ENCODE measurements around the gene FAM53A. TPM values are rescaled to one million over a fixed set of nuclear protein-coding genes. Genes with fewer than 3 reads are reported as not detected.
A peak's percentile ranks its signal among the peaks of the same experiment; 100 is the strongest.
"Not testable (repeated sequence)": the region's sequence is repeated elsewhere in the genome, so short reads cannot be mapped to it uniquely, and the experiment has no call there.

Gene FAM53A
- total RNA-seq, 3 donors from 2014 or later (not counting 1 experiment from before 2014, with no cell fraction given): 1.9 to 2.9 (median 2.3) TPM

DNA sequence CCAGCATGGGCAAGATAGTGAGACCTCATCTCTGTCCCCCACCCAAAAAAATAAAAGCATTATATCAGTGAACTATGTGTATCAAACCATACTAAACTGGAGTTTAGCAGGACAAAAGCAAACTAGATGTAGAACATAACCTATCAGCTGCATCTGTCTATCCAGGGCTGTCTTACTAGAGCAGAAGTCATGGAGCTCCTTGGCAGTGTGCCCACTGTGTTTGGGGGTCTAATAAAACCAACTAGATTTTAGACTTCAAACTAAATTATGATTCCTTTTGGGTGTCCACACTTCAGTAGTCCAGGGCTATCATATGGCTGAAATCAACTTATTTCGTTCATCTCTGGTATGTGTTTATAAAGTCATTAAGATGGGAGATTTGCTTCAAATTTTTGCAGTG lies 19.8 kb upstream of the FAM53A start:
- no peaks in the 10 kb centered on the region for H3K9me3 Mint-ChIP-seq
- Histone ChIP-seq H3K4me3 (ENCODE audit: low read length) (no peak overlapping the region), H3K9me3 (ENCODE audit: control insufficient read depth, insufficient read depth, low read length) (no peaks in the 10 kb centered on the region), H3K27me3 (ENCODE audit: control insufficient read depth, insufficient read depth, low read length) (no peaks in the 10 kb centered on the region), H3K27ac (ENCODE audit: low read length) (no peak overlapping the region), H3K36me3 (ENCODE audit: control insufficient read depth, insufficient read depth, low read length) (peaks cover 26% of the 10 kb centered on the region), H3K4me1 (ENCODE audit: control insufficient read depth, insufficient read depth, low read length) (no peaks in the 10 kb centered on the region)
- no peak overlapping the region for H3K4me3 Mint-ChIP-seq
- no peak overlapping the region for H3K27ac Mint-ChIP-seq
- DNase-seq (no peak), ATAC-seq (no peak)
- no peaks in the 10 kb centered on the region for H3K27me3 Mint-ChIP-seq (ENCODE audit: low read depth in 2 of 2)
- H3K36me3 Mint-ChIP-seq: no peaks in the 10 kb centered on the region
- 100% methylated on average over 1 of the region's 1 CpG for WGBS (ENCODE audit: insufficient coverage)
- intact Hi-C loops (cut with micrococcal nuclease): no loop called here
- H3K4me1 Mint-ChIP-seq: peaks cover 8 to 21% of the 10 kb centered on the region in 2 donors
- TF ChIP-seq, protein P1, sequence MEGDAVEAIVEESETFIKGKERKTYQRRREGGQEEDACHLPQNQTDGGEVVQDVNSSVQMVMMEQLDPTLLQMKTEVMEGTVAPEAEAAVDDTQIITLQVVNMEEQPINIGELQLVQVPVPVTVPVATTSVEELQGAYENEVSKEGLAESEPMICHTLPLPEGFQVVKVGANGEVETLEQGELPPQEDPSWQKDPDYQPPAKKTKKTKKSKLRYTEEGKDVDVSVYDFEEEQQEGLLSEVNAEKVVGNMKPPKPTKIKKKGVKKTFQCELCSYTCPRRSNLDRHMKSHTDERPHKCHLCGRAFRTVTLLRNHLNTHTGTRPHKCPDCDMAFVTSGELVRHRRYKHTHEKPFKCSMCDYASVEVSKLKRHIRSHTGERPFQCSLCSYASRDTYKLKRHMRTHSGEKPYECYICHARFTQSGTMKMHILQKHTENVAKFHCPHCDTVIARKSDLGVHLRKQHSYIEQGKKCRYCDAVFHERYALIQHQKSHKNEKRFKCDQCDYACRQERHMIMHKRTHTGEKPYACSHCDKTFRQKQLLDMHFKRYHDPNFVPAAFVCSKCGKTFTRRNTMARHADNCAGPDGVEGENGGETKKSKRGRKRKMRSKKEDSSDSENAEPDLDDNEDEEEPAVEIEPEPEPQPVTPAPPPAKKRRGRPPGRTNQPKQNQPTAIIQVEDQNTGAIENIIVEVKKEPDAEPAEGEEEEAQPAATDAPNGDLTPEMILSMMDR (IDR thresholded peaks at IDR 0.05): no peak

DNA sequence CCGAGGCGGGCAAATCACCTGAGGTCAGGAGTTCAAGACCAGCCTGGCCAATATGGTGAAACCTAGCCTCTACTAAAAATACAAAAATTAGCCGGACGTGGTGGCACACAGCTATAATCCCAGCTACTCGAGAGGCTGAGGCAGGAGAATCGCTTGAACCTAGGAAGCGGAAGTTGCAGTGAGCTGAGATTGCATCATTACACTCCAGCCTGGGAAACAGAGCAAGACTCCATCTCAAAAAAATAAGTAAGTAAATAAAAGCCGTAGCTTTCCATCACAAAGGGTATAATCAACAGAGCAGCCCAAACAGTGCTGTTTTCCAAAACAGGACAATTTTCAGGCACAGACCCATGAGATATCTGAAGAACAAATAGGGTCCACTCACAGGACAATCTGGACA lies 17.6 kb upstream of the FAM53A start:
- H3K36me3 Mint-ChIP-seq; H3K27ac ChIP-seq (ENCODE audit: low read length); H3K4me1 ChIP-seq (ENCODE audit: control insufficient read depth, insufficient read depth, low read length); H3K9me3 Mint-ChIP-seq; H3K9me3 ChIP-seq (ENCODE audit: control insufficient read depth, insufficient read depth, low read length); ATAC-seq; H3K27ac Mint-ChIP-seq; H3K27me3 ChIP-seq (ENCODE audit: control insufficient read depth, insufficient read depth, low read length); H3K4me3 Mint-ChIP-seq; intact Hi-C loops (cut with micrococcal nuclease); DNase-seq; H3K4me3 ChIP-seq (ENCODE audit: low read length); H3K27me3 Mint-ChIP-seq (ENCODE audit: low read depth in 2 of 2): not testable (repeated sequence)
- peaks cover 8 to 17% of the 10 kb centered on the region in 2 donors for H3K4me1 Mint-ChIP-seq
- H3K36me3 ChIP-seq (ENCODE audit: control insufficient read depth, insufficient read depth, low read length): peaks cover 36% of the 10 kb centered on the region
- WGBS (ENCODE audit: insufficient coverage): 94% methylated on average over 8 of the region's 8 CpGs

DNA sequence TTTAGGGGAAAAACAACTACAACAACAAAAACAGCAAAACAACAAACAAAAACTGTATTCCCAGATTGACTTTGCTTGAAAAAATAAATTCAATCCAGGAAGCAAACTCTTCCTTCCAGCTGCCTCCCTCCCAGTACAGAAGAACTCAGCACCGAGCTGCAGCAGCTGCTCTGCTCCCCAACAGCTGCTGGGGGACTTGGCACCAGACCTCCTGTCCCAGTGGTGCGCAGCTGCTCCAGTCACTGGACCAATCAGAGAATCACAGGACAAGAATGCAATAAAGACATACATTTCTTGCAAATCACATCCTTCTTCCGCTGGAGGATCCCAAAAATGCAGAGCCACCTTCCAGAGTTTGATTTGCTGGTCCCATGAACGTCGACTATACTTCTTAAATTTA lies 11.8 kb upstream of the FAM53A start:
- ATAC-seq: no peak

DNA sequence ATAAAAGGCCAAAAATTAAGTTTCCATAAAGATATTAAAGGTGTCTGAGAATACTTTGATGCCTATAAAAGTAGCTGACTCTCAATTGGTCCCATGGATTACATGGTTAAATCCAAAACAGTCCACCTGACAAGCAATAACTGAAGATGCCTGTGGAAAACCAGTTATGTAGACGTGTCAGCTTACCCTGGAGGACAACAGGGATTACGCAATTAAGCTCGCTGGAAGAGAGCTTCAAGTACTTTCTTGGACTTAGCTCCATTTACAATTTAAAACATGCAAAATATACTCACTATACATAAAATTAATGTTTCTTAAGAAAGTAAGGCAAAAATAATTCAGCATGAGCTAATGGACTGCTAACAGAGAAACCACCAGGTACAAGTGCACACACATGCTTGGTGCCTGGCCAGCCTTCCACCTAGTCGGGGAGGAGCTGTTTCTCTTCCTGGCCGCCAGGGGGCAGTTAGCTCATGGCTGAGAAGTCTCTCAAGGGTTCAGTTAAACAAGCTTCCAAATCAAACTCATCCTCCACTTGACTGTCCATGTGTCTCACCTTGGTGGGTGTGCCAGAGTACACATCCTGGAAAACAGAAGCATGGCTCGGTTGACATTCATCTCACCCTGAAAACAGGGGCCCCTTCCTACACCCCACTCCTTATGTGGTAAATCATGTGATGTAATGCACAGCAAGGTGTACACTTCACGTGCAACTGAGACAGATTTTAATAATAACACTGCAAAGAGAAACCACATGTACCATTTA lies 9.2 kb upstream of the FAM53A start:
- Mint-ChIP-seq H3K27ac (no peak overlapping the region), H3K9me3 (no peaks in the 10 kb centered on the region), H3K36me3 (no peaks in the 10 kb centered on the region), H3K27me3 (ENCODE audit: low read depth in 2 of 2) (no peaks in the 10 kb centered on the region), H3K4me3 (no peak overlapping the region), H3K4me1 (no peaks in the 10 kb centered on the region)
- no peak overlapping the region for H3K4me3 ChIP-seq (ENCODE audit: low read length)
- peak; percentile 92 to 99 (median 95) for ATAC-seq
- H3K4me1 ChIP-seq (ENCODE audit: control insufficient read depth, insufficient read depth, low read length): no peaks in the 10 kb centered on the region
- 53% methylated on average over 7 of the region's 7 CpGs for WGBS (ENCODE audit: insufficient coverage)
- peak; percentile 68 to 92 for DNase-seq
- TF ChIP-seq, protein P1 (IDR thresholded peaks at IDR 0.05): peak; percentile 86
- intact Hi-C loops (cut with micrococcal nuclease): loop anchor here (1.0 kb wide), 1 partner anchor 33 kb away; no protein-coding TSS in a partner anchor
- no peaks in the 10 kb centered on the region for H3K9me3 ChIP-seq (ENCODE audit: control insufficient read depth, insufficient read depth, low read length)
- no peak overlapping the region for H3K27ac ChIP-seq (ENCODE audit: low read length)
- no peaks in the 10 kb centered on the region for H3K27me3 ChIP-seq (ENCODE audit: control insufficient read depth, insufficient read depth, low read length)
- H3K36me3 ChIP-seq (ENCODE audit: control insufficient read depth, insufficient read depth, low read length): peaks cover 48% of the 10 kb centered on the region

More for the DNA sequence above, 11.8 kb upstream of the FAM53A start:
- Histone ChIP-seq H3K27me3 (ENCODE audit: control insufficient read depth, insufficient read depth, low read length) (no peaks in the 10 kb centered on the region), H3K4me1 (ENCODE audit: control insufficient read depth, insufficient read depth, low read length) (no peaks in the 10 kb centered on the region), H3K4me3 (ENCODE audit: low read length) (no peak overlapping the region), H3K9me3 (ENCODE audit: control insufficient read depth, insufficient read depth, low read length) (no peaks in the 10 kb centered on the region), H3K36me3 (ENCODE audit: control insufficient read depth, insufficient read depth, low read length) (peaks cover 60% of the 10 kb centered on the region), H3K27ac (ENCODE audit: low read length) (no peak overlapping the region)
- Mint-ChIP-seq H3K27ac (no peak overlapping the region), H3K4me1 (no peaks in the 10 kb centered on the region), H3K9me3 (no peaks in the 10 kb centered on the region), H3K4me3 (no peak overlapping the region), H3K27me3 (ENCODE audit: low read depth in 2 of 2) (no peaks in the 10 kb centered on the region), H3K36me3 (no peaks in the 10 kb centered on the region)
- intact Hi-C loops (cut with micrococcal nuclease): no loop called here
- DNase-seq: no peak
- TF ChIP-seq, protein P1 (IDR thresholded peaks at IDR 0.05): no peak
- WGBS (ENCODE audit: insufficient coverage): 96% methylated on average over 3 of the region's 5 CpGs

All from natural killer cell (primary cell).